Midbrain (tissue), 1 donor: ENCODE measurements around the gene LLGL2.
"Not testable (repeated sequence)": the region's sequence is repeated elsewhere in the genome, so short reads cannot be mapped to it uniquely, and the experiment has no call there.

Experiments used
- DNase-seq: peaks from one replicate; lab custom pipeline; 2025; lab: John Stamatoyannopoulos, UW

The LLGL2 gene

DNA sequence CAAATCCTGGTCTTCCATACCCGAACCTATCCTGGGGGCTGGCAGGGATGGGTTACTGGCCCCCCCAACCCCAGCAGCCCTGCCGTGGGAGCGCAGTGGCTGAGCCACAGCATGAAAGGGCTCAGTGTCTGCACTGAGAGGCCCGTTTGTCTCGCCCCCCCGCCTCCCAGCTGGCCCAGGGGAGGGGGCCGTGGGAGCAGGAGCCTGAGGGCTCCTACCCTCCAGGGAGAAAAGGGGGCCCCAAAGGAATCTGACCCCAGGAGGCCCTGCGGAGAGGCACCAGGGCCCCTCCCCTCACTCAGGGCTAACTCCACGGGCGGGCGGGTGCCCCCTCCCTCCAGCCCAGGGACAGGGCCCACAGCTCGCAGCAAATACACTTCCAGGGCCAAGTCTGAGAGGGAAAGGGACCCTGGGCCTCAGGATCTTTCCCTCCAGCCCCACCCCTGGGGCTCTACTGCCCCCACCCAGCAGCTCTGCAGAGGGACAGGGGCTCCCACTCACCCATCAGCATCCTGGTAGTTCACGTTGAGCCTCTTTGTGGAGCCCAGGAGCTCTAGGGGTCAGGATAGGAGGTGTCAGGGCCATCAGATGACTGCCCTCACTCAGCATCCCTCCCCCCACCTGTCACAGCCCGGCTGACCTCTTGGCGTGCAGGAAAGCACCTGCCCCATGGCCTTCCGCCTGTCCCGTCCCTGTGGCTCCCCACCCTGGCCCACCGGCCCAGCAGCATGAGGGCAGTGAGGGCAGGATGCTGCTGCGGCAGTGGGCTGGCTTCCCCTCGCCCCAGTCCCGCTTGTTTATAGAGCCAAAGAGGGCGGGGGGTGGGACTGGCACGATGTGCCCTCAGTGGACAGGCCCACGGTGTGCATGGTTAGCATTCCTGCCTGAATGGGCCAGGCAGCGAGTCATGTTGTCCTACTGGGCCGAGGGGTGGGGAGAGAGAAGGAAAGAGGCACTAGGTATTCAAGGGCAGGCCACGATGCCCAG lies 17.5 kb upstream of the LLGL2 start:
- DNase-seq: peak; percentile 87

DNA sequence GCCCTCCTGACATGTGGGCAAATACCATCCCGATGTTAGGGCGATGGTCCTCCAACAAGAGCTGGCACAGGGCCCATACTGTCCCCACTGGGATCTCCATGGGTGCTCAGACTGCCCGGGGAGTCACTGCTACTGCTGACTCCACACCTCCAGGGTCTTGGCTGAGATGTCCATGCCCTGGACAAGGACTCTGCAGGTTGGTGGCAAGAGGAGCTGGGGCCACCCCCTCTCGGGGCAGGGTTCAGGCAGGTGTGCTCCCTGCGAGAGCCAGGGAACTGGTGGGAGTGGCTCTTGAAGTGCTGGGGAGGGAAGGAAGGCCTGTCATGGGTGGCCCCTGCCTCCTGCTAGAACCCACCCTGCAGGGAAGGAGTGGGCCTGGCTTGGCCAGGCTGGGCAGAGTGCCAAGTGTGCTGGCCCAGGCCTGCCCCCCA lies 16.6 kb upstream of the LLGL2 start:
- DNase-seq: no peak

DNA sequence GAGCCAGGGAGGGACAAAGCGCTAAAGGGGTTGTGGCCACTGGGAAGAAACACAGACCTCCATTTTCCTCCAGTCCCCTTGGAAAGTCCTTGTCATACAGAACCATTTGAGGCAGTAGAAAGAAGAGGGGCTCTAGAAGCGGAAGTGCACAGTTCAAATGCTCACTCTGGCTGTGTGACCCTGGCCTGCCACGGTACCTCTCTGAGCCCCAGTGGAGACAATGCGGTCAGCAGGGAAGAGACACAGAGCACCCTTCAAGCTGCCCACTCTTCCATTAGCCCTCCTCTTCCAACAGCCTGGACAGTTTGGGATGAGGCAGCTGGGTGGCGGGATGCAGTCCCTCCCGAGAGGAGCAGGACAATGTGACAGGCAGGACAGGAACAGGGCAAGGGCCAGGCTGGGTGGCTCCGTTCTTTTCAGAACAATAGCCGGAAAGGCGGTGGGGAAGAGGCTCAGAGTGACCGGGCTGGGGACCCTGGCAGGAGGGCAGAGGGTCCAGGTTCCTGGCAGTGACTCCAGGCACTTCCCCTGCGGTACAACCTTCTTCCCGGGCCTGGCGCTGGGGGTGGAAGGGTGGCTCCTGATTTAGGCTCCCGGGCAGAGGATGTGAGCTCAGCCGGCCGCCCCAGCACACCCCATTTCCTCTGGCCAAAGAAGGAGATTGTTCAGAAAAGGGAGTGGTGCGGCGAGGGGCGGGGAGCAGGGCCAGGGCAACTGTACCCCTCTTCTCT lies 15.8 kb upstream of the LLGL2 start:
- no peak for DNase-seq

DNA sequence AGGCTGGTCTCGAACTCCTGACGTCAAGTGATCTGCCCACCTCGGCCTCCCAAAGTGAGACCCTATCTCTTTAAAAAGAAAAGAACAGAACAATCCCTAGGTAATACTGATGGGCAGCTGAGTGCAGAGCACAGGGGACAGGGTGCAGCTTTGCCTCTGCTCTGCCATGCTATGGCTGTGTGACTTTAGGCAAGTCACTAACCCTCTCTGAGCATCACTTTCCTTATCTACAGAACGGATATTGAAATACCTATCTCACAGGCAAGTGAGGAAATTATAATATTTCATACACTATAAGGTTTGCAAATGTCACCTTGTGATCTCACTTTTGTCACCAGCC lies 14.3 kb upstream of the LLGL2 start:
- DNase-seq: no peak

DNA sequence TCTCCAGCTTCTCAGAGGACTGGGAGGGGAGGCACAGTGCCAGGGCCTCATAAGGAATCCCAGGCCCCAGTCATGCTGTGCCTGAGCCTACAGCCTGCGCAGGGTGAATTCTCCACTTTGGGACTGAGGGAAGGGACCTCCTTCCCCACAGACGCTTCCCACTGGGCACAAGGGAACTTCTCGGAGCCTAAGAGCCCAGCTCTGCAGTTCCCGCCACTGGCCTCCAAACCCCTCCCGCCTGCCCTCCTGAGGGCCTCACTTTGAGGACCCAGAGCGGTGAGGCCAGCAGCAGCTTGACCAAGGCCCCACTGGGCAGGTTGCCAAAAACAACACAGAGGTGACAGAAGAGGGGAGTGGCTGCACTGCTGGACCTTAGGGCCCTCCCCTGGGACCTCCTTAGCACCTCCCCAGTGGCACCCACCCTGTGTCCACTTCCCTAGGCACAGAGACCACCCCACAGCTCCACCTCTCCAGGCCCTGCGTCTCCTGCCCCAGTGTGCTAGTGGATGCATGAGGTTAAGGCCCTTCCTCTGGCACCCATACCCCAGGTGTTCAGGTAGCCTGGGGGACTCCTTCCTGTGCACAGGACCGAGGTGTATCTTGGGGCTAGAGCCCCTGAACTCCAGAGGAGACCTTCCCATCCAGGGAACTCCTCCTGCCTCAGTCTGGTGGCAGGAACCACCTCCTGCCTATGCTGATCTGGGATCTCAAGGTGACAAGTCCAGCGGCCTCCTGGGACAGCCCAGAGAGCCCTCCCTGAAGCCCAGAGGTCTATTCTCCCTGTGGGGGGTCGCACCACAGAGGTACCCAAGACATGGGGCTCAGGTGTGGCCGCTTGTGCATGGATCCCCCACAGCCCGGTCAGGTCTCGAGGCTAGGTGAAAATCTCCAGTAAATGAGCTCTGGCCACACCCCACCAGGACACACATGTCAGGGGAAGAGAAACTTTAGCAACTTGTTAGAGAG lies 13.6 kb upstream of the LLGL2 start:
- no peak for DNase-seq

DNA sequence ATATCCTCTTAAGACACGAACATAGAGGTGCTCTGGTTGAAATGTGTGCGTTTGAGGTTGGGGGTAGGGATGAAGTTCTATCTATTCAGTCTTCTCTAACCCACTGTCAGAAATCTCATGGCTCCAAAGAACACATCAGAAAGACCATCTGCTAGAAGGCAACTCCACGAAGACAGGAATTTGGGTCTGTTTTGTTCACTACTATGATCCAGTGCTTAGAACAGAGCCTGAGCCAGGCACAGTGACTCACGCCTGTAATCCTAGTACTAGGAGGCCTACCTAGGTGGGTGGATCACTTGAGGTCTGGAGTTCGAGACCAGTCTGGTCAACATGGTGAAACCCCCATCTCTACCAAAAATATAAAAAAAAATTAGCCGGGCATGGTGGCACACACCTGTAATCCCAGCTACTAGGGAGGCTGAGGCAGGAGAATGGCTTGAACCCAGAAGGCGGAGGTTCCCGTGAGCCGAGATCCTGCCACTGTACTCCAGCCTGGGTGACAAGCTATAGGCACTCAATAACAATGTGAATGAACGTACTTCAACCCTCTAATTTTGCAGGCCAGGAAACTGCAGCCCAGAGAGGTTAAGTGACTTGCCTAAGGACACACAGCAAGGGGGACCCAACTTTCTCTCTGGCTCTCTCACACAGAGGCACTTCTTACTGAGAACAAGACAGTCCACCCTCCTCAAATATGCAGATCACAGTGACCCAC lies 12.4 kb upstream of the LLGL2 start:
- DNase-seq: no peak

DNA sequence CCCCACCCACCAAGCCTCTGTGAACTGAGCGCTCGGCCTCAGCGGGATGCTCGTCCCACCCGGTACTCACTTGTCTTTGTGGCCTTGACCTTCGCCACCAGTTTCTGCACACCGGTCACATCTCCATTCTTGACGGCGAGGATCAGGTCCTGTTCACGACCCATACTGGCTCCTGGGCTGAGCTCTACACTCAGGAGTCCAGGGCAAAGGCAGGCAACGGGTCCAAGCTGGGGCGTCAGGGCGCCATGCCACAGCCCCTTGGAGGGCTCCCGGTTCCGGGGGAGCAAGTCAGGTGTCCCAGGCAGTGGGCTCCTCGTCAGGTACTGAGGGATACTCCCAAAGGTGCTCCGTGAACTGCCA lies 11.9 kb upstream of the LLGL2 start:
- DNase-seq: no peak

DNA sequence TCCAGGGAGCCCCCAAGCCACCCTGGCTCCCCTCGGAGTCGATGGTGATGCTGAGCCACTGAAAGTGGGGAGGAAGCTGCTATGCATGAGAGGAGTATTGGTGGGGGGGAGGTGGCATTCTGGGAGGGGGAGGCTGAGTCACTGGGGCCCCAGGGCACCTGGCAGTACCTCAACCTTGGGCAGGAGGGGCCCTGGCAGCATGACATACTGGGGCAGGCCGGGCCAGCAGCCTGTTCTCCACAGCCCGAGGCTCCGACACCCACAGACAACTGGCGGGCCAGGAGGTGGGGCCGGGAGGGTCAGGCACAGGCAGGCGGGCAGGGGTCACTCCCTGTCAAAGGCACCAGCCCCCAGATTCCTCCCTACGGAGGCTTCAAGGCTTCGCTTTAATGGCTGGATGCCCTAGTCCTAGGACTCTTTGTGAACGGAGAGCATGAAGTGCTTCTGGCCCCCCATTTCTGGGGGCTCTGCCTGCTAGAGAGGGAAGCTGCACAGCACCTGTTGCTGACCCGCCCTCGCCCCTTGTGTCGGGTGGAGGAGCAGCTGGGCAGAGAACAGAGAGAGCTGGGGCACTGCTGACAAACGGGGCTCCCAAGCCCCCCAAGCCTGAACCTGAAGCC lies 11.1 kb upstream of the LLGL2 start:
- DNase-seq: no peak

DNA sequence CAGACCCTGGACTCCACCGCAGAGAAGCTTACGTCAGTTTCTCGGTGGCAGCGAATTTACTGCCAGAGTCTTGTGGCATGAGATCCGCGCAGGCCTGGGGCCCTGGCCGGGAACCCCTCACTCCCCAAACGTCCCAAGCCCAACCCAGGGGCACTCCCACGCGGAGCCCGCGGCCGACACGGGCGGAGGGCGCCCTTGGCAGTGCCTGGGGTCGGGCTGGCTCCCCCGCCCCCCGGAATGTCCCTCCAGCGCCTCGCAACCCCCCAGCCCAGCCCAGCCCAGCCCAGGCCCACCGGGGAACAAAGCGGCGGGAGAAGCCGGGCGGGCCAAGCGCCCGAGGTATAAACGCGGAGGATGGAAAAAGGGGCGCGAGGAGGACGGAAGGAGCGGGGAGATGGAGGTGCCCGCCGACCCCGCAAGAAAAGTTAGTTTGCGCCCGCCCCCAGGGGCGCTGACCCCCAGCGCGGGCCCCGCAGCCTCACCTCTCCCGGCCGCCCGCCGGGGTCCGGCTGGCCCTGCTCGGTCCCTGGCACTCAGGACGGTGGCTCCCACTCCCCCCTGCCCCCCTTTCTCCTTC lies 10.5 kb upstream of the LLGL2 start:
- no peak for DNase-seq

DNA sequence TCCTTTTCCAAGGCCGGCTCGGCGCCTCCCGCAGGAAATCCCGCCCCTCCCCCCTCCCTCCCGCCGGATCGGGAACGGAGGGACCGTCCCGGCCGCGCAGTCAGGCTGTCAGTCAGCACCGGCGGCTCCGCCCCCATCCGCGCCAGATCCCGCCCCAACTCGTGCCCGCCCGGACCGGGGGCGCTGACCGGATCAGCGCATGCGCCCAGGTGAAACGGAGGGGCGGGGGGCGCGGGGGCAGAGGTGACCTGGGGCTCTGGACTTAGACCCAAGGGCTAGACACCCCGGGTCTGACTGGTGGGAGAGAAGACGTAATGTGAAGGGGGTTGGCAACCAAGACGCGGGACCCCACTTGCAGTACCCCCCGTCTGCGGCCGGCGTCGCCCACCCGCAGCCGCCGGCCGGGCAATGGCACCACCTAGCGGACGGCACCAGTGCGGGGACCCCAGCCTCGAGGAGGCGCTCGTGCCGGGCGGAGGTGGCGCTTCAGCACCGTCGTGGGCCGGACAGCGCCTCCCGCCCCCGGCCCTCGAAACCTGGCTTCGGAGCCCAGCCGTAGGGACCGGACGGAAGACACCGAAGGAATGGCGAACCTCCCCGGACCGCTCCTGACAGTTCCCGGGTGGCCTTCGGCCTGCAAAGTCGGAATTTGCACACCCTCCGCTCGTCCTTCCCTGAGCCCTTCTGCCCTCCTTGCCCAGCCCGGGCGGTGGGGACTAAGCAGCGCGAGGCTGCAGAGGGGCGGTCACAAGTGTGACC lies 9.8 kb upstream of the LLGL2 start, which contains the start of gene CASKIN2:
Gene CASKIN2, minus strand, starts transcription at position 42 of the 759 bp plus-strand sequence. CDS start 1,733 bp downstream, outside the sequence.
- DNase-seq: peak; percentile 95

DNA sequence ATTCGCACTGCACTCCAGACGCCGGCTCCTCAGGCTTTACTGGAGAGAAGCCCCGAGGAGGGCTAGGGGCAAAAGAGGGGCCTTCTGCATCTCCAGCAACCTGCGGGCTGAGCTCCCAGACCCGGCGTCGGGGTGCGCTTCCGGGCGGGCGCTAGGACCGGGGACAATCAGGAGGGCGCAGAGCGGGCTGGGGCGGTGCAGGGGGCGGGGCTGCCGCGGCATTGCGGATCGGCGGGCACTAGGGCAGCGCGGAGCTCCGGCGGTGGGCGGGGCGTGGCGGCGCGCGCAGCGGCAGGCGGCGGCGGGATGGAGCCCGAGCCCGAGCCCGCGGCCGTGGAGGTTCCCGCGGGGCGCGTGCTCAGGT lies 9.3 kb upstream of the LLGL2 start, which contains the start of gene TSEN54:
Gene TSEN54, plus strand, starts transcription at position 274 of the 364 bp plus-strand sequence. Its CDS starts 33 bp downstream, at position 307.
- peak; percentile 92 for DNase-seq

DNA sequence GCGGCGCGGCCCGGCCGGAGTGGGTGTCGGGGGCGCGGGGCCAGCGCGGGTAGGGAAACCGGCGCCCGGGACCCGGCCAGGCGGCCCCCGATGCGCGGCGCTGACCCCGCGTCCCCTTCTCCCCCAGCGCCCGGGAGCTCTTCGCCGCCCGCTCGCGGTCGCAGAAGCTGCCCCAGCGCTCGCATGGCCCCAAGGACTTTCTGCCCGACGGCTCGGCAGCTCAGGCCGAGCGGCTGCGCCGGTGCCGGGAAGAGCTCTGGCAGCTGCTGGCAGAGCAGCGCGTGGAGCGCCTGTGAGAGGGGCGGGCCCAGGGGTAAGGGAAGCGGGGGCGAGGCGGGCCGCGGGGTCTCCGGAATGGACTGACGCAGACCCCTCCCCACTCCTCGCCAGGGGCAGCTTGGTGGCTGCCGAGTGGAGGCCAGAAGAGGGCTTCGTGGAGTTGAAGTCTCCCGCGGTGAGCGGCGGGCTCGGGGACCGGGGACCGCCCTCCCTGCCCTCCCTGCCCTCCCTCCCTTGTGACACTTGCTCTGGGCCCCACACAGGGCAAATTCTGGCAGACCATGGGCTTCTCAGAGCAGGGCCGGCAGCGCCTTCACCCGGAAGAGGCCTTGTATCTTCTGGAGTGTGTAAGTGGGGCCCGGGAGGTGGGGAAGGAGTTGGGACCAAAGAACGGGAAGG lies 8.7 kb upstream of the LLGL2 start:
- no peak for DNase-seq

DNA sequence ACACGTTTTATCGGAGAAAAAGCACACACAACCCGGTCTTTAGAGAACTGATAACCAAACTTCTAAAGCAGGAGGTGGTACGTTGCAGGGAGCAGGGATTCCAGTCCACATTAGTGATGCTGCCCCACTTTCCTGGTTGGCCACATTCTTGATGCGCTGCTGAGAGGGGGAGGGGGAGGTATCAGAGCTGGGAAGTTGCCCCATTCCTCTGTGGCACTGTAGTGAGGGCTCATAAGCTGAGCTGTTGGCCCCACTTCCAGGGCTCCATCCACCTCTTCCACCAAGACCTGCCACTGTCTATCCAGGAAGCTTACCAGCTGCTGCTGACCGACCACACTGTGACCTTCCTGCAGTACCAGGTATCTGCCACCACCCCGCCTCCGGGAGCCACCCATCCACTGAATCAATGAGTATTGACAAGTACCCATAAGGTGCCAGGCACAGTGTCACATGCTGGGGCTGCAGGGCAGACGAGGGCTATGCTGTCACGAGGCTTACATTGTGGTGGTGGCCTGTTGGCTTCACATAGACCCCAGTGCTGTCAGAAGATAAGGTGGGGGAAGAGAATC lies 8.1 kb upstream of the LLGL2 start:
- no peak for DNase-seq

DNA sequence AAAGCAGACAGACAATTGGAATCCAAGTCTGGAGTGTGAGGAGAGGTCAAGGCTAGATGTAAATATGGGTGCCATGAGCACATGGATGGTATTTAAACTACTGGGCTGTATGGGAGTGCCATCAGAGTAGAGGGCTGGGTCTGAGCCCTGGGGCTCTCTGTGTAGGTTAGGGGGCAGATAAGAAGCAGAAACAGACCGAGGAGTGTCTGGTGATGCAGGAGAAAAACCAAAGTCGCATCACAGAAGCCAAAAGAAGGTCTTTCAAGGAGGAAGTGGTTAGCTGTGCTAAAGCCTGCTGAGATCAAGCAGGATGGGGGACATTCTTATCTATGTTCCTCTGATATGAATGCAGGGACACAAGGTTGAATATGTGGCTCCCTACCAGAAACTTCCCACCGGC lies 7.3 kb upstream of the LLGL2 start:
- no peak for DNase-seq

DNA sequence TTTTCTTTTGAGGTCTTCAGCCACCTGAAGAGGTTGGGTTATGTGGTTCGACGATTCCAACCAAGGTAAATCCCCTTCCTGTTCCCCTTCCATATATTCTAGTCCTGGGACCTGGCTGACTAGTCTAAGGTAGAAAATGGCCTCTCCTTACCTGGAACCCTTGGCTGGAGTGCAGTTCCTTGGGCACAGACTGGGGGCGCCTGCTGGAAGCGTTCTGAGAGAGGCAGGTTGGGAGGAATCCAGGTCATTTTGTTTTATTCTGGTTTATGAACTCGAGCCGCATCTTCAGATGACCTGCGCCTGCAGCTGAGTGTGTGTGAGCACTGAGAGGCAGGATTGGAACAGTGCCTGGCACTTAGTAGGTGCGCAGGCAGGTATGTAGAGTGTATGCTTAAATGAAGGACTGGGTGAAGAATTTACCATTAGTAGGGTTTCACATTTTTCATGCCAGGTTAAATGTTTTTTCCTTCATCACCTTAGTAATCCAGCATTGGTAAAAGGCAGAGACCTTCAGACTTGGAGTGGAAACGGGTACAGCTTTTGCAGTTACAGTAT lies 6.4 kb upstream of the LLGL2 start:
- DNase-seq: no peak

DNA sequence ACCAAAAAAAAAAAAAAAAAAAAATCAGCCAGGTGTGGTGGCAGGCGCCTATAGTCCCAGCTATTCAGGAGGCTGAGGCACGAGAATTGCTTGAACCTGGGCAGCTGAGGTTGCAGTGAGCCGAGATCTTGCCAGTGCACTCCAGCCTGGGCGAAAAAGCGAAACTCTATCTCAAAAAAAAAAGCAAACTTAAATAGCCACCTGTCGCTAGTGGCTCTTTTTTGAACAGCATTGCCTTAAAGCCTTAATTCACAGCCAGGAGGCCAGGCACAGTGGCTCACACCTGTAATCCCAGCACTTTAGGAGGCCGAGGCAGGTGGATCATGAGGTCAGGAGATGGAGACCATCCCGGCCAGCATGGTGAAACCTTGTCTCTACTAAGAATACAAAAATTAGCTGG lies 5.1 kb upstream of the LLGL2 start:
- DNase-seq: not testable (repeated sequence)

DNA sequence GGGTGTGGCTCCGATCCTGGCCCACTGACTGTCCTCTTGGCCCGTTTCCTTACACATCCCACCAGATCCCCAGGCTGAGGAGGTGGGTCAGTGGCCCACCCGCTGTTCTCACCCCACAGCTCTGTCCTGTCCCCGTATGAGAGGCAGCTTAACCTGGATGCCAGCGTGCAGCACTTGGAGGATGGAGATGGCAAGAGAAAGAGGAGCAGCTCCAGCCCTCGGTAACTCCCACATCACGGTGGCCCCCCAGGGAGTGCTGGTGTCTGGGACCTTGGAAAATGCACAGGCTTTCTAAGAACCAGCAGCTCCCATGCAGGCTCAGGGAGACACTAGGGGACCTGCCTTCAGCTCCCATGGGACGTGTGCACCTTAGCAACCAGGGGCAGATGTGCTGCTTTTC lies 4.2 kb upstream of the LLGL2 start:
- DNase-seq: no peak

DNA sequence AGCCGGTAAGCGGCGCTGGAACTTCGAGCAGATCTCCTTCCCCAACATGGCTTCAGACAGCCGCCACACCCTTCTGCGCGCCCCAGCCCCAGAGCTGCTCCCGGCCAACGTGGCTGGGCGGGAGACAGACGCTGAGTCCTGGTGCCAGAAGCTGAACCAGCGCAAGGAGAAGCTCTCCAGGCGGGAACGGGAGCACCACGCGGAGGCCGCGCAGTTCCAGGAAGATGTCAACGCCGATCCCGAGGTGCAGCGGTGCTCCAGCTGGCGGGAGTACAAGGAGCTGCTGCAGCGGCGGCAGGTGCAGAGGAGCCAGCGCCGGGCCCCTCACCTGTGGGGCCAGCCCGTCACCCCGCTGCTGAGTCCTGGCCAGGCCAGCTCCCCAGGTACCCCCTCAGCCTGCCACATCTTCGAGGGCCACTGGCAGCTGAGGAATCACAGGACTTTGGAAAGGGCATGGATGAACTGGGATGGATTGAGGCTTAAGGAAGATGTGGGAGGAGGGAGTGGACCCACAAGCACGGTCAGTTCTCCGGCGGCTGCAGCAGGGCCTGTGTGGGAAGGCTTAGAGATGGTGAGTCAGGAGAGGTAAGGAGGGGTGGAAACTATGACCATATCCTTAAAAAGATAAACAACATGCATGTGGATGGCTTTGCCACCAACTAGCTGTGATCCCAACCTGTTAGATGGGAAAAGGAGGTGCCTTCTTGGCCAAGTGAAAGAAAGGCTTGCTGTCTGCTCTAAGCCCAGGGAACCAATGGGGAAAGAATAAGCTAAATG lies 3.4 kb upstream of the LLGL2 start:
- DNase-seq: no peak
